ENCODE results near the gene CDH12.
"Not testable (repeated sequence)": the region's sequence is repeated elsewhere in the genome, so short reads cannot be mapped to it uniquely, and the experiment has no call there.

Gene CDH12

GRCh38 chr5:22662391-22662790 is 190.8 kb downstream of the CDH12 start:
- in situ Hi-C loops (cut with HindIII; ENCODE audit: low sequenced_read_pairs): no loop called here

- in situ Hi-C loops (cut with HindIII; ENCODE audit: low sequenced_read_pairs): no loop called here
These were observed 201.8 kb downstream of the CDH12 start for GRCh38 chr5:22651355-22651754.

DNA sequence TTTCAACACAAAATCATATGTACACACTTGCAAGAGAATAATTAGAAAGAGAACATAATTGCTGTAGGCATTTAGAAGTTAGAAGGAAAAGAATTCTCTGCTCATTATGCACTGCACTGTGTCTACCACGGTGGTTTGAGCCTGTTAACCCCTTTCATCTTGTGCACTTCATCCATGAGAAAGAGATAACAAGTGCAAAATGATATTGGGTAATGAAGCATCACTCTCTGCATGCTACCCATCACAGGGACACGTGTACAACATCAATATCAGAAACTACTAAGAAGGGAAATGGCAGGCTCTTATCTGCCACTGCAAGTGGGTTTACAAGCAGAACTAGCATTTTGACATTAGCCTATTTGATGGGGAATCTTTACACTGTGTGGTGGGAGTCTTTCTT is 202.6 kb downstream of the CDH12 start:
- in situ Hi-C loops (cut with HindIII; ENCODE audit: low sequenced_read_pairs): no loop called here

DNA sequence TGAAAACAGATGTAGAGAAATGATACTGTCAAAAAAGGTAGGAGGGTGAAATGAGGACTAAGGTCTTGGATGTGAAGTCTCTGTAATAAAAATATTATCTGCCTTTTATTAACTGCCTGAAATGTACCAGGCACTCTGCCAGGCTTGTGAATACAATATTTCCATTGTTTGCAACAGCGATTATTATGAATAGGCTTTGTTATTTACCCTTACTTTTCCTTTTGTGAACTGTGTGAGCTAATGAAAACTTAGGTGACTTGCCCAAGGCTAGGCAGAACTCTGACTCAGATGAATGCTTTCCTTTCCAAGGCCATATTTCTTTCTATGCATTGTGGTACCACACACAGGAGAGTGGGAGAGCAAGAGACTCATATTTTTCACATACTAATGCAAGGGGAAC is 204.1 kb downstream of the CDH12 start:
- in situ Hi-C loops (cut with HindIII; ENCODE audit: low sequenced_read_pairs): no loop called here

GRCh38 chr5:22644859-22645258 is 208.3 kb downstream of the CDH12 start:
- in situ Hi-C loops (cut with HindIII; ENCODE audit: low sequenced_read_pairs): no loop called here

DNA sequence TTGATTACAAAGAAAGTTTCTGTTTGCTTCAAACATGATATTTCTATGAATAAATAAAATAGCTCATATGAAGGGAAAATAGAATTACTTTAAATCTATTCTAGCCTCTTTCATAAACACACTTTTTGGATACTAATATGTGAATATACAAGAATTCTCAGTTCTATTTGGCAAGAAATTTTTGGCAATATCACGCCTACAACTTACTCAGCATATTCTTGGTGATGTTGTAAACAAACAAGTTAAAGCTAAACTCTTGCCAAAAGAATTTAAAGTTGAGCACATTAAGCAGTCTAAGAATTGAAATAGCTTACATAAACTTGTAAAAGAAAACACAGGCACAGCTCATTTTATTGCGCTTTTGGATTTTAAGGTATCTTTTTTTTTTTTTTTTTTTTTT is 209.8 kb downstream of the CDH12 start:
- in situ Hi-C loops (cut with HindIII; ENCODE audit: low sequenced_read_pairs): no loop called here

DNA sequence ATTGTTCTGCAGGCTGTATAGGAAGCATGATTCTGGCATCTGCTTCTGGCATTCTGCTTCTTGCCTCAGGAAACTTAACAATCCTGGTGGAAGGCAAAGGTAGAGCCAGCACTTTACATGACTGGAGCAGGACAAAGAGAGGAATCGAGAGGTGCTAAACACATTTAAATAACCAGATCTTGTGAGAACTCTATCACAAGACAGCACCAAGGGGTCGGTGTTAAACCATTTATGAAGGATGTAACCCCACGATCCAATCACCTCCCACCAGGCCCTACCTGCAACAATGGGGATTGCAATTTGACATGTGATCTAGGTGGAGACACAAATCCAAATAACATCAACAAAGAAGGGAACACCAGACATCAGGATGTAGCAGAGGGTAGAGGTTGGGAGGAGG is 221.5 kb downstream of the CDH12 start:
- in situ Hi-C loops (cut with HindIII; ENCODE audit: low sequenced_read_pairs): no loop called here

DNA sequence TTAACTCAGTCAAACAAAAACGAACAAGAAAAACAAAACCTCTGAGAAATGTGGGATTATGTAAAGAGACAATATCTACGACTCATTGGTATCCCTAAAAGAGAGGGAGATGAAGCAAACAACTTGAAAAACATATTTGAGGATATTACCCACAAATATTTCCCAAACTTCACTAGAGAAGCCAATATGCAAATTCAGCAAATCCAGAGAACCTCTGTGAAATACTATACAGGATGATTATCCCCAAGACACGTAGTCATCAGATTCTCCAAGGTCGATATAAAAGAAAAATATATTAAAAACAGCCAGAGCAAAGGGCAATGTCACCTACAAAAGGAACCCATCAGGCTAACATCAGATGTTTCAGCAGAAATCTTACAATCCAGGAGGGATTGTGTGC is 226.1 kb downstream of the CDH12 start:
- in situ Hi-C loops (cut with HindIII; ENCODE audit: low sequenced_read_pairs): no loop called here

DNA sequence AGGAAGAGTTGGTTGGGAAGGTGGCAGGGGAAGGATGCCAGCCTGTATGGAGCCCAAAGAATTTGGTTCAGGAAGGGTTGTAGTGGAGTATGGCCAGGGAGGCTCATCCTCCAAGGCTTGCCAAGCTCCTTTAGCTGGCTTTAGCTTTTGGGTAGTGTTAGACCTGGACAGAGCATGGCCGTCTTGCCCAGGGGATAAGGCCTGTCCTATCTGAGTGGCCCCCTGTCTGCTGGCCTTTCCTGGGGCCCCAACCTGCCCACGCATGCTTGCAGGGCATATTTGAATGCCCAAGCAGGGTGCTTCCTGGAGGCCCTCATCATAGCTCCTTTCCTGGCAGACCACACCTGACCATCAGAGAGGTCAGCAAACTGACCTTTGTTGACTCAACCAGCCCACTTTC is 227.7 kb downstream of the CDH12 start:
- in situ Hi-C loops (cut with HindIII; ENCODE audit: low sequenced_read_pairs): no loop called here

DNA sequence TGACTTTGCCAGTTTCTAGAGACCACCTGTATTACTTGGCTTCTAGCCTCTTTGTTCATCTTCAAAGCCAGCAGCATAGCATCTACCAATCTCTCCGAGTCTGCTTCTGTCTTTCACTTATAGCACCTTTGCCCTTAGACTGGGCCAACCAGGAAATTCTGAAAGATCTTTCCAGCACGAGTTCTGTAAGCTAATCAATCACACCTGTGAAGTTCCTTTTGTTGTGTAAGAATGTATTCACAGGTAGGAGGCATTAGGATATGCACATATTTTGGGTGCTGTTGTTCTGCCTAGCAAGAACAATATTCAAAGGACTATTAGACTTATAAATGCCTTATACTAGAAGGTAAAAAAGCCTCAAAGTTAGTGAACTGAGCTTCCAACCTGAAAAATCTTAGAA is 232.1 kb downstream of the CDH12 start:
- in situ Hi-C loops (cut with HindIII; ENCODE audit: low sequenced_read_pairs): no loop called here

DNA sequence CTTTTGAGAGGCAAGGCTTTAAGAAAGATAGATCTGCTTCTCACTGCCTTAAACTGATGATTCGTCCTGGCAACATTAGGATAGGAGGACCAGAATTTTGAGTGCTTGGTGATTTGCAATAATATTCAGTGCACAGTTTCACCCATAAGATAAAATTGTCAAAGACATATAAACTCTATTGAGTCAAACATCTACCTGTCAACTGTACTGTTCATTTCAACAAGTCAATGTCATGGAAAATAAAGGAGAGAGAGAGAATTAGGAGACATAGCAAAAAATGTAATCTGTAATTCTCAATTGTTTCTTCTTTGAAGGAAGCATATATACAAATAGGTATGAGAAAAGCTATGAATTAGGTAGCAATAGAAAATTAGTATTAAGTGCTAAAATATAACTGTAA is 237.2 kb downstream of the CDH12 start:
- in situ Hi-C loops (cut with HindIII; ENCODE audit: low sequenced_read_pairs): no loop called here

DNA sequence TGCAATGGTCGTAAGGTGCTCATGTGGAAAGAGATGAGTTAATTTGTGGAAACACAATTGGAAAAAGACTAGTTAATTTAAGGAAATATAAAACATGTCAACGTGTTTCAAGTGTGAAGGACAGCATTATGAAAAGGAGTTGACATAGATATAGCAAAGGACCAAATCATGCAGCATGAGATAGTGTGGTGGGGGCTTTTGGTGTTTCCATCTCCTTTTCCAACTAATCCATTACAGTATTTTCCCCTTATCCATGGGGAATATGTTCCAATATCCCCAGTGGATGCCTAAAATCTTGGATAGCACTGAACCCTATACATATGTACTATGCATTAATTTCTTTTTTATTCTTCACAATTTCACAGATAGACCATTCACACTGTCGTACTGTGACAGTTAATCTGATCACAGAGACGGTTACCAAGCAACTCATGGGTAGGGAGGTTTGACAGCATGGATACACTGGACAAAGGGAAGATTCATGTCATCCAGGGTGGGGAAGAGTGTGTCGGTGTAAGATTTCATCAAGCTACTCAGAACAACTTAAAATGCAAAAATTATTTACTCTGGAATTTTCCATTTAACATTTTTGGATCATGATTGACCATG is 238.6 kb downstream of the CDH12 start:
- in situ Hi-C loops (cut with HindIII; ENCODE audit: low sequenced_read_pairs): no loop called here

DNA sequence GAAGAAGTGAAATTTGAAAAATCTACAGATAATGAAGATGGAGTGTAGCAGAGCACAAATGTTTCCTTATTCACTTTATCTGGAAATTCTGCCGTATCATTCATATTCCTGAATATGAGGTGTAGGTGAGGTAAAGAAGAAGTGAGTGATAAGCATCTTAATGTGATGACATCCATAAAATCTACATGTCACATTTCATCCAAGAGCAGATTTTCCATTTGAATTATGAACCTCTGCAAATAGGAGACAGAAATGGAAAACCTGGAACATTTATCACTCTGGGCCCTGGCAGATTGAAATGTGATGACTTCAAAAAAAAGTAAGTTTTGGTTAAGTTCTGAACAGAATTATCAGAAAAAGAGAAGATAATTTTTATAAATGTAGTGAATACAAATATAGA is 240.2 kb downstream of the CDH12 start:
- in situ Hi-C loops (cut with HindIII; ENCODE audit: low sequenced_read_pairs): no loop called here

DNA sequence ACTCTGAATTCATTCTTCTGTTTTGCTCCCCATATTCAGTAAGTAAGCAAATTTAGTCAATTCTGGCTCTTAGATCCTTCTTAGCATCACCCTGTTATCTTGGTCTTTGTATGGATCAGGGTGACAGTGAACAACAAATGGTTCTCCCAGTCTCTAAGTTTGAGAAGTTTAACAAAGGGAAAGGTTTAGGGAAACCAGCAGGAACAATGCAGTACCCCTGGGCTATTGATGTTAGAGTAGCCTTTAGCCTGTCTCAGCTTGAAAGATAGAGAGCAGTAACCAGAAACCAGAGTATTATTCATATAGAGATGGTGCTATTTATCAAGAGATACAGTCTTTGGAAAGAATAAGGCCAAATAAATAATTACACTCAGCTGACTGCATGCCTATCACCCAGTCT is 241.8 kb downstream of the CDH12 start:
- in situ Hi-C loops (cut with HindIII; ENCODE audit: low sequenced_read_pairs): no loop called here

GRCh38 chr5:22607498-22607897 is 245.6 kb downstream of the CDH12 start:
- in situ Hi-C loops (cut with HindIII; ENCODE audit: low sequenced_read_pairs): not testable (repeated sequence)

- in situ Hi-C loops (cut with HindIII; ENCODE audit: low sequenced_read_pairs): no loop called here
These were observed 247.7 kb downstream of the CDH12 start for GRCh38 chr5:22605473-22605872.

- in situ Hi-C loops (cut with HindIII; ENCODE audit: low sequenced_read_pairs): no loop called here
These were observed 248.4 kb downstream of the CDH12 start for GRCh38 chr5:22604711-22605110.

- in situ Hi-C loops (cut with HindIII; ENCODE audit: low sequenced_read_pairs): no loop called here
These were observed 254.3 kb downstream of the CDH12 start for GRCh38 chr5:22598796-22599195.

DNA sequence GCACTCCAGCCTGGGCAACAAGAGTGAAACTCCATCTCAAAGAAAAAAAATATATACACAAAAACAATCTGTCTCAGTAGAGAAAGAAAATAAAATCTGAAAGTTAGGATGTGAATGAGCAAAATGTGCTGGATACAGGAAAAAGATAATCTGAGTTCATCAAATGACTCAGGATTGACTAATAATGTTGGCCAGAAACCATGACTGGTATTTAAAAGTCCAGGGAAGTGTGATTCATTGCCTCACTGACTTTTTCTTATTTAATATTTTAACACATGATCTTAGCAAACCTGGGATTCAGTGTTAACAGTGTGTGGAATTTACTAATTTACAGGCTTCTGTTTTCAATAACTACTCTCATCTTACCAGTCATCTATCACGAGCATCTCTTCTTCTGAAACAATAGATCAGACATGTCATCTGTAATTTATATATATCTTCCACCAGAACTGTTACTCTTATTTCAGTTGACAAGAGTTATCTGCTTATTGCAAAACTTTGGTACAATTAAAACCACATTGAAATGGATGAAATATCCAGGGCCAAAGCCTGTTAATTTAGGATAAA is 256.7 kb downstream of the CDH12 start:
- in situ Hi-C loops (cut with HindIII; ENCODE audit: low sequenced_read_pairs): no loop called here

- in situ Hi-C loops (cut with HindIII; ENCODE audit: low sequenced_read_pairs): no loop called here
These were observed 258.7 kb downstream of the CDH12 start for GRCh38 chr5:22594491-22594890.

DNA sequence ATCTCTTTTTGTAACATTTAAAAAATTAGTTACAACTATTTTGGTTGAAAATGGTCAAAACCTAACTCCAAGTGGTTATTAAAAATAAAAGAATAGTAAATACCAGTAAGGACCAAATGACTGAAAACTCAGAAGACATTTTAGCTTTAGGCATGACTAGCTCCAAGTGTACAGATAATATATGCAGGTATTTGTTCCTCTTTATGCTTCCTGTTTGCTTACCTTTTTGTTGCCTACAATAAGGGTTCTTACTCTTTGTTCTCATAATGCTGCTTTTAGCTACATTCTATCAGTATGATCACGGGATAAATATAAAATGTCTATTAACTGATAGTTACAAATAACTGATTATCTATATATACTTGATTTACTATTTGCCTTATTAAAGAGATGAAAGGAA is 259.6 kb downstream of the CDH12 start:
- in situ Hi-C loops (cut with HindIII; ENCODE audit: low sequenced_read_pairs): no loop called here

GRCh38 chr5:22591461-22591860 is 261.7 kb downstream of the CDH12 start:
- in situ Hi-C loops (cut with HindIII; ENCODE audit: low sequenced_read_pairs): no loop called here

- in situ Hi-C loops (cut with HindIII; ENCODE audit: low sequenced_read_pairs): no loop called here
These were observed 262.4 kb downstream of the CDH12 start for GRCh38 chr5:22590677-22591268.

Measured in DLD1 (cell line).